Peyer's patch (tissue), 4 donors: ENCODE data around the gene CADPS2. TPM values are rescaled to one million over a fixed set of nuclear protein-coding genes. Genes with fewer than 3 reads are reported as not detected.

ENCODE experiments used
- DNase-seq, 3 donors: peaks; one replicate each; pipeline ENCODE4 v3.0.0-alpha.2; 2017 to 2019
- H3K27ac ChIP-seq, 4 donors: fragments of 200-600 bp; sonication (generic); one replicate each; pipeline ENCODE4 v1.5.1; 2016 to 2019
- H3K27me3 ChIP-seq, 2 donors: fragments of 200-600 bp; sonication (generic); one replicate each; pipeline ENCODE4 v1.5.1; 2019
- H3K36me3 ChIP-seq, 3 donors: fragments of 200-600 bp; sonication (generic); one replicate each; pipeline ENCODE4 v1.5.1; 2016 to 2019
- H3K4me1 ChIP-seq, 4 donors: fragments of 200-600 bp; sonication (generic); one replicate each; pipeline ENCODE4 v1.5.1; 2016 to 2019
- H3K4me3 ChIP-seq, 4 donors: fragments of 200-600 bp; sonication (generic); 1 replicate in 3 of 4; 2 replicates in 1 of 4; pipeline ENCODE4 v1.5.1; 2016 to 2019; ENCODE audit warnings: mild to moderate bottlenecking in 1 of 4
- H3K9me3 ChIP-seq, 4 donors: fragments of 200-600 bp; sonication (generic); one replicate each; pipeline ENCODE4 v1.5.1; 2016 to 2019; ENCODE audit warnings: mild to moderate bottlenecking in 1 of 4
- POLR2A ChIP-seq, 2 donors: fragments of 450-650 bp; IDR thresholded peaks; one replicate each; pipeline ENCODE4 v1.5.1; 2017; ENCODE audit warnings: antibody characterized with exemption in 2 of 2, mild to moderate bottlenecking in 2 of 2, moderate library complexity in 2 of 2
- total RNA-seq, 4 donors: library from RNA; depleted of rRNA; stranded (reverse); fragments of >200 nt; gene quantifications; one replicate each; pipeline ENCODE4 v1.1.0, GENCODE V29; 2016
- TF ChIP-seq, protein P1 (sequence below), 6 experiments: fragments of 450-650 bp in 4 of 6; fragments of 200-600 bp in 2 of 6; sonication (generic) in 1 of 6; IDR thresholded peaks; one replicate each; pipeline ENCODE4 v1.5.1; 2017 to 2019; ENCODE audit warnings: antibody characterized with exemption in 6 of 6, mild to moderate bottlenecking in 3 of 6, moderate library complexity in 1 of 6

Gene CADPS2
- total RNA-seq, 4 donors from 2014 or later = 11.4 to 21.5 (median 16.5) TPM

DNA sequence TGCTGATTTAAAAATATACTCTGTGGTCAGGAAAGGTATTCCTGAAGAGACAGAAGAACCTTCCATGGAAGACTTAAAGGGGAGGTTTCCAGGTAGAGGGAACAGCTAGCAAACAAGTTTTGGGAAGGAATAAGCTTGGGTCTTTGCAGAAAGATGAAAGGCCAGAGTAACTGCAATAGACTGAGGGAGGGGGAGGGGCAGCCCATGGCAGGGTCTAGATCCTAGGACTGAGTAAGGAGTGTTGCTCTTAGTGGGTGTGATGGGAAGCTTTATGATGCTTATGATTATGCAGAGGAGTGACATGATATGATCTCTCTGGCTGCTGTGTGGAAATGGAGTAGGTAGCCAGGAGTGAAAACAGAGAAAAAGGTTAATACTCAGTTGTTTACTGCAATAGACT, 491.7 kb downstream of the CADPS2 start:
- H3K27me3 ChIP-seq = no peaks in the 10 kb centered on the region
- TF ChIP-seq POLR2A (IDR thresholded peaks at IDR 0.05) = no peak
- TF ChIP-seq, protein P1, sequence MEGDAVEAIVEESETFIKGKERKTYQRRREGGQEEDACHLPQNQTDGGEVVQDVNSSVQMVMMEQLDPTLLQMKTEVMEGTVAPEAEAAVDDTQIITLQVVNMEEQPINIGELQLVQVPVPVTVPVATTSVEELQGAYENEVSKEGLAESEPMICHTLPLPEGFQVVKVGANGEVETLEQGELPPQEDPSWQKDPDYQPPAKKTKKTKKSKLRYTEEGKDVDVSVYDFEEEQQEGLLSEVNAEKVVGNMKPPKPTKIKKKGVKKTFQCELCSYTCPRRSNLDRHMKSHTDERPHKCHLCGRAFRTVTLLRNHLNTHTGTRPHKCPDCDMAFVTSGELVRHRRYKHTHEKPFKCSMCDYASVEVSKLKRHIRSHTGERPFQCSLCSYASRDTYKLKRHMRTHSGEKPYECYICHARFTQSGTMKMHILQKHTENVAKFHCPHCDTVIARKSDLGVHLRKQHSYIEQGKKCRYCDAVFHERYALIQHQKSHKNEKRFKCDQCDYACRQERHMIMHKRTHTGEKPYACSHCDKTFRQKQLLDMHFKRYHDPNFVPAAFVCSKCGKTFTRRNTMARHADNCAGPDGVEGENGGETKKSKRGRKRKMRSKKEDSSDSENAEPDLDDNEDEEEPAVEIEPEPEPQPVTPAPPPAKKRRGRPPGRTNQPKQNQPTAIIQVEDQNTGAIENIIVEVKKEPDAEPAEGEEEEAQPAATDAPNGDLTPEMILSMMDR (IDR thresholded peaks at IDR 0.05) = no peak
- H3K4me3 ChIP-seq = no peak overlapping the region
- H3K9me3 ChIP-seq = no peaks in the 10 kb centered on the region
- H3K4me1 ChIP-seq = no peaks in the 10 kb centered on the region
- H3K27ac ChIP-seq = no peak overlapping the region
- no peak for DNase-seq
- H3K36me3 ChIP-seq = no peaks in the 10 kb centered on the region

DNA sequence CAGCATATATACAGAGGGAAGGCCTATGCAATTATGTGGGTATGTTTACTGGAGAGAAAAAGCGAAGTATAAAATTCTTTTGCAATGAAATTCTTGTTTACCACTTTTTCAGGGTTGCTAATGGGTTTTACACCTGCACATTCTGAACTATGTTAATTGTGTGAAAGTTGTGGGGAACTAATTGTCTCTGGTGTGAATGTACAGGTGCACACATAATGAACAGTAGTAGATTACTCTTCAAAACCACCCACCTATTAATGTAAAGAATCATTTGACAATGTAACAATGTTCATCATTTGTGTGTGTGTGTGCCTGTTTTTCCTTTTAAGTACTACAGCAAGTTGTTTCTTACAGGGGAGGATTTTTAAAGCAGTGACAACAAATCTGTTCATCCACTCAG, 501.7 kb downstream of the CADPS2 start:
- no peak for TF ChIP-seq POLR2A (IDR thresholded peaks at IDR 0.05)
- TF ChIP-seq, protein P1 (IDR thresholded peaks at IDR 0.05) = no peak

DNA sequence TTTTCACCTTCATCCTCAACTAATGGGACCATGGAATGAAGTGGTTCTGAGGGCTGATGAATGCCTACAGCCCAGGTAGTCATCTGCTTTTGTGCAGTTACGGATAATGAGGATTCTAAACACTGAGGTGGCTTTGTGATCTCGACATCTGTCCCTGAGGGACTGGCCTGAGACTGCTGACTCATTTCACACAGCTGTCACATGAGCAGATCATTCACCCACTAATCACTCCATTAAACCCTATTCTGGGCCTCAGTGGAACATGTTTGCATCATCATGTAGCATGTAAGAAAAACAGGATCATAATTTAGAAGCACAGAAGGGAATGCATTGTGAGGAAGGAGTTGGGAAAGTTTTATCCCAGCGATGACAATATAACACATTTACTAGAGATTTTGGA, 502.3 kb downstream of the CADPS2 start:
- H3K36me3 ChIP-seq = no peaks in the 10 kb centered on the region
- TF ChIP-seq POLR2A (IDR thresholded peaks at IDR 0.05) = no peak
- TF ChIP-seq, protein P1 (IDR thresholded peaks at IDR 0.05) = no peak
- H3K4me1 ChIP-seq = no peaks in the 10 kb centered on the region
- no peaks in the 10 kb centered on the region for H3K27me3 ChIP-seq
- DNase-seq = no peak
- no peaks in the 10 kb centered on the region for H3K9me3 ChIP-seq
- H3K27ac ChIP-seq = no peak overlapping the region
- no peak overlapping the region for H3K4me3 ChIP-seq

More for the DNA sequence above, 501.7 kb downstream of the CADPS2 start:
- Histone ChIP-seq H3K27me3 (no peaks in the 10 kb centered on the region), H3K9me3 (no peaks in the 10 kb centered on the region), H3K36me3 (no peaks in the 10 kb centered on the region), H3K27ac (no peak overlapping the region), H3K4me3 (no peak overlapping the region), H3K4me1 (no peaks in the 10 kb centered on the region)
- no peak for DNase-seq

DNA sequence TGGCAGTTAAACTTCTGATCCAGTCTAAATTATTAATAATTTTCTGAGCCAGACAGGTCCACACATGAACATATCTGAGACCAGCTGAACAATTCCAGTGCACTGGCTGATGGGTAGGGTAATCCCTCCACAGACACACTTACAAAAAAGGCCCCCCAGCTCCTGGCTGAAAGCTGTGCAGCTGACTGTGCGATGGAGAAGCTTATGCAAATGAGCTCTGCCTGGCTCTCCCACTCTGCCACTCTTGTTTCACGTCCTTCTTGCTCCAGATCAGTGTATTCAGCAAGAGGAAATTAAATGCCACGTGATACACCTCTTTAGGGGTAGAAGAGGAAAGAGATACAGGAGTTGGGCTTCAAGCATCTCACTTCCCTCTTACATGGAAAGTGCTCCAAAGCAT, 505.3 kb downstream of the CADPS2 start:
- Histone ChIP-seq H3K36me3 (no peaks in the 10 kb centered on the region), H3K27ac (no peak overlapping the region), H3K4me3 (no peak overlapping the region), H3K9me3 (no peaks in the 10 kb centered on the region), H3K27me3 (no peaks in the 10 kb centered on the region), H3K4me1 (no peaks in the 10 kb centered on the region)
- no peak for DNase-seq
- TF ChIP-seq POLR2A (IDR thresholded peaks at IDR 0.05) = no peak
- TF ChIP-seq, protein P1 (IDR thresholded peaks at IDR 0.05) = no peak

DNA sequence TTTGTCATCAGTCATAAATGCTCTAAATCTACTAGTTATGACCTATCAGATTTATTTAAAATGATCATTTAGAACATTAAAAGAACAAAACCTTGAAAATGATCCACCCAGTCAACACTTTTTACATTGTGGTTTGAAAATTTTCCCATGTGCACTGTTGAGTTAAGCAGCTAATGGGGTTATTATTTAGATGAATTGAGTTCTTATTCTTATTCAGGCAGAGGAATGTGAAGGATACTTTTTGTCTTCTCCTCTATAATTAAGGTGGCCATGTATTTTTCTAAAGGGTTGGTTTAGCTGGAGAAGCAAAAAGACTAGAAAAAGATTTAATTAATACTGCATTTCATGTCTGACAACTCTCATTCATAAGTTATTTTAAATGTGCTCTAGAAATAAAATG, 506.8 kb downstream of the CADPS2 start:
- no peak overlapping the region for H3K27ac ChIP-seq
- H3K36me3 ChIP-seq = no peaks in the 10 kb centered on the region
- H3K27me3 ChIP-seq = no peaks in the 10 kb centered on the region
- H3K4me3 ChIP-seq = no peak overlapping the region
- H3K4me1 ChIP-seq = no peaks in the 10 kb centered on the region
- DNase-seq = no peak
- H3K9me3 ChIP-seq = no peaks in the 10 kb centered on the region
- TF ChIP-seq POLR2A (IDR thresholded peaks at IDR 0.05) = no peak
- TF ChIP-seq, protein P1 (IDR thresholded peaks at IDR 0.05) = no peak

DNA sequence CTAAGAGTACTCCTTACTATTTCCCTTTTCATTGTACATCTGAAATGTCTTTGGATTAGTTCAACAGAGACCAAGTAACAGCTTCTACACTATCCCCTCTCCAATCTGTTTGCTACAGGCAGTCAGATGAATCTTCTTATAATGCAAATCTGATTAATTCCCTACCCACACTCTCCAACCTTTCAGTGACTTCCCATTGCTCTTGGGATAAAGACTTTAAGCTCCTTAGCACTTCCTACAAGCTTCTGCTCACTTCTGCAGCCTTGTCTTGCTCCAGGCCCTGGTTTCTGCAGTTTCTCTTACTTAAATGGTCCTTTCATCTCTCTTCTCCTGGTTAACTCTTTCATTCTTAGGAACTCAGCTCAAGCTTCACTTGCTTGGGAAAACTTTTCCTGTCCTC, 516.5 kb downstream of the CADPS2 start:
- no peak for DNase-seq
- TF ChIP-seq, protein P1 (IDR thresholded peaks at IDR 0.05) = no peak
- TF ChIP-seq POLR2A (IDR thresholded peaks at IDR 0.05) = no peak
- Histone ChIP-seq H3K4me3 (no peak overlapping the region), H3K27ac (no peak overlapping the region), H3K36me3 (no peaks in the 10 kb centered on the region), H3K9me3 (no peaks in the 10 kb centered on the region), H3K27me3 (no peaks in the 10 kb centered on the region), H3K4me1 (no peaks in the 10 kb centered on the region)
